H4 (cell line): ENCODE results near the gene RHOT2. TPM values are rescaled to one million over a fixed set of nuclear protein-coding genes. Genes with fewer than 3 reads are reported as not detected.

Experiments used
- DNase-seq: peaks from one replicate; pipeline ENCODE4 v3.0.0-alpha.2; 2015; ENCODE audit warnings: low spot score
- total RNA-seq: library from RNA; depleted of rRNA; stranded (reverse); fragments of >200 nt; shearing (Covaris generic); gene quantifications from 2 replicates; pipeline ENCODE4 v1.2.3, GENCODE V29; 2014

Gene RHOT2
- total RNA-seq, 1 experiment from 2014 or later = 6.5 TPM

GRCh38 chr16:669666-670065, 1.7 kb downstream of the RHOT2 start:
- no peak for DNase-seq

- no peak for DNase-seq
These were observed 2.8 kb downstream of the RHOT2 start for GRCh38 chr16:670485-671352.

GRCh38 chr16:671353-672131, 3.6 kb downstream of the RHOT2 start:
- DNase-seq = no peak

GRCh38 chr16:672371-672770, 4.4 kb downstream of the RHOT2 start:
- DNase-seq = no peak

- DNase-seq = no peak
These were observed 4.9 kb downstream of the RHOT2 start for GRCh38 chr16:672851-673250.

GRCh38 chr16:673399-673991, 5.6 kb downstream of the RHOT2 start:
- DNase-seq = no peak

GRCh38 chr16:674214-674881, 6.4 kb downstream of the RHOT2 start:
- DNase-seq = no peak

- no peak for DNase-seq
These were observed 7.3 kb downstream of the RHOT2 start, which contains the start of gene RHBDL1 for GRCh38 chr16:674968-675883. TSS of gene RHBDL1 (plus strand) at chr16:675671. CDS start at chr16:675791, 120 bp downstream.

GRCh38 chr16:675884-676564, 8.1 kb downstream of the RHOT2 start:
- no peak for DNase-seq

GRCh38 chr16:676565-676902, 8.6 kb downstream of the RHOT2 start:
- DNase-seq = no peak

- DNase-seq = no peak
These were observed 9.0 kb downstream of the RHOT2 start for GRCh38 chr16:676913-677312.

GRCh38 chr16:677316-678190, 9.6 kb downstream of the RHOT2 start:
- no peak for DNase-seq

GRCh38 chr16:678209-678857, 10.4 kb downstream of the RHOT2 start:
- no peak for DNase-seq

- peak; percentile 21 for DNase-seq
These were observed 11.2 kb downstream of the RHOT2 start for GRCh38 chr16:678858-679813.

- peak; percentile 55 for DNase-seq
These were observed 12.1 kb downstream of the RHOT2 start, which contains the start of gene STUB1 for GRCh38 chr16:679814-680624. TSS of gene STUB1 (plus strand) at chr16:680410. CDS start at chr16:680526, 116 bp downstream.

- DNase-seq = no peak
These were observed 12.7 kb downstream of the RHOT2 start for GRCh38 chr16:680625-680945.
